Neural cell (in vitro differentiated cells): ENCODE results near the gene PDHB. TPM values are rescaled to one million over a fixed set of nuclear protein-coding genes. Genes with fewer than 3 reads are reported as not detected.

Experiments
- H2AFZ ChIP-seq: fragments of 200-600, 300-800 bp; sonication (generic), shearing (Covaris generic); 2 replicates; pipeline ENCODE4 v1.6.0; 2014; ENCODE audit warnings: low read depth, mild to moderate bottlenecking, antibody characterized with exemption, low read length, moderate library complexity
- H3F3A ChIP-seq: fragments of 200-600 bp; shearing (Covaris generic); 2 replicates; pipeline ENCODE4 v1.6.1; 2016; ENCODE audit warnings: mild to moderate bottlenecking, moderate library complexity, mixed read lengths, antibody characterized with exemption, low read length; ENCODE audit not compliant: insufficient read depth, poor library complexity, severe bottlenecking
- H3K27ac ChIP-seq: fragments of 200-600, 300-800 bp; sonication (generic), shearing (Covaris generic); 2 replicates; pipeline ENCODE4 v1.5.1; 2014; ENCODE audit warnings: mild to moderate bottlenecking, low read length, moderate library complexity
- H3K27me3 ChIP-seq: fragments of 300-800, 200-600 bp; sonication (generic), shearing (Covaris generic); 2 replicates; pipeline ENCODE4 v1.6.0; 2014; ENCODE audit warnings: mild to moderate bottlenecking, low read depth, low read length, moderate library complexity; ENCODE audit not compliant: insufficient read depth
- H3K36me3 ChIP-seq: fragments of 300-800, 200-600 bp; sonication (generic), shearing (Covaris generic); 2 replicates; pipeline ENCODE4 v1.5.1; 2014; ENCODE audit warnings: mild to moderate bottlenecking, antibody characterized with exemption, low read length, moderate library complexity; ENCODE audit not compliant: insufficient read depth
- H3K4me2 ChIP-seq: fragments of 300-800, 200-600 bp; sonication (generic), shearing (Covaris generic); 2 replicates; pipeline ENCODE4 v1.6.0; 2014; ENCODE audit warnings: mild to moderate bottlenecking, low read length
- H3K4me3 ChIP-seq: fragments of 300-800, 200-600 bp; sonication (generic), shearing (Covaris generic); 2 replicates; pipeline ENCODE4 v1.5.1; 2014; ENCODE audit warnings: mild to moderate bottlenecking, low read length, moderate library complexity
- H3K79me2 ChIP-seq: fragments of 200-600 bp; shearing (Covaris generic); replicated peaks from 2 replicates; pipeline ENCODE4 v1.6.0; 2014; ENCODE audit warnings: mild to moderate bottlenecking, low read length, moderate library complexity; ENCODE audit not compliant: insufficient read depth
- H3K9ac ChIP-seq: fragments of 300-800, 200-600 bp; sonication (generic), shearing (Covaris generic); 2 replicates; pipeline ENCODE4 v1.6.1; 2016; ENCODE audit warnings: mild to moderate bottlenecking, low read length, mixed read lengths
- H3K9me2 ChIP-seq: fragments of 200-600 bp; shearing (Covaris generic); 2 replicates; pipeline ENCODE4 v1.6.1; 2016; ENCODE audit warnings: mild to moderate bottlenecking, low read length, mixed read lengths; ENCODE audit not compliant: insufficient read depth
- H3K9me3 ChIP-seq: fragments of 200-600, 300-800 bp; sonication (generic), shearing (Covaris generic); 2 replicates; pipeline ENCODE4 v1.6.1; 2016; ENCODE audit warnings: mild to moderate bottlenecking, mixed run types, low read length, moderate library complexity, mixed read lengths
- H4K20me1 ChIP-seq: fragments of 200-600 bp; shearing (Covaris generic); 2 replicates; pipeline ENCODE4 v1.6.1; 2016; ENCODE audit warnings: mild to moderate bottlenecking, mixed run types; ENCODE audit not compliant: insufficient read depth
- CTCF ChIP-seq: fragments of 450-650 bp; IDR thresholded peaks from 2 replicates; pipeline ENCODE4 v1.5.1; 2014; ENCODE audit warnings: antibody characterized with exemption, mild to moderate bottlenecking, moderate library complexity; ENCODE audit not compliant: poor library complexity, severe bottlenecking
- EP300 ChIP-seq: fragments of 450-650 bp; conservative IDR thresholded peaks from 2 replicates; pipeline ENCODE4 v1.6.1; 2014; ENCODE audit warnings: antibody characterized with exemption, mild to moderate bottlenecking, moderate library complexity; ENCODE audit not compliant: poor library complexity, severe bottlenecking
- EZH2 ChIP-seq: fragments of 200-600, 300-800 bp; shearing (Covaris generic), sonication (generic); IDR thresholded peaks from 2 replicates; pipeline ENCODE4 v1.6.1; 2014; ENCODE audit warnings: antibody characterized with exemption, low read length, borderline replicate concordance, mild to moderate bottlenecking; ENCODE audit not compliant: insufficient read depth, poor library complexity, severe bottlenecking
- MXI1 ChIP-seq: fragments of 450-650 bp; conservative IDR thresholded peaks from 2 replicates; pipeline ENCODE4 v1.6.1; 2014; ENCODE audit warnings: antibody characterized with exemption, mild to moderate bottlenecking; ENCODE audit not compliant: poor library complexity, severe bottlenecking
- POLR2AphosphoS5 ChIP-seq: IDR thresholded peaks from 2 replicates; pipeline ENCODE4 v1.6.1; 2012
- RAD21 ChIP-seq: fragments of 450-650 bp; conservative IDR thresholded peaks from 2 replicates; pipeline ENCODE4 v1.6.1; 2014; ENCODE audit warnings: antibody characterized with exemption, mild to moderate bottlenecking, moderate library complexity
- REST ChIP-seq: IDR thresholded peaks from 2 replicates; pipeline ENCODE4 v1.6.1; 2012; ENCODE audit warnings: borderline replicate concordance
- SMC3 ChIP-seq: fragments of 450-650 bp; conservative IDR thresholded peaks from 2 replicates; pipeline ENCODE4 v1.6.1; 2014; ENCODE audit warnings: antibody characterized with exemption, mild to moderate bottlenecking, moderate library complexity; ENCODE audit not compliant: poor library complexity
- TAF1 ChIP-seq: IDR thresholded peaks from 2 replicates; pipeline ENCODE4 v1.6.1; 2012; ENCODE audit warnings: low read depth
- polyA plus RNA-seq: library from polyadenylated mRNA; depleted of rRNA; stranded (reverse); fragments of >200 nt; gene quantifications from 2 replicates; pipeline ENCODE4 v1.2.3, GENCODE V29; 2014

Gene PDHB
- polyA plus RNA-seq, 1 donor from 2014 or later = 154 TPM

GRCh38 chr3:58383904-58384303 lies 49.7 kb downstream of the PDHB start:
- Histone ChIP-seq H3K36me3 (no peaks in the 10 kb centered on the region), H2AFZ (no peak overlapping the region), H3K79me2 (no peaks in the 10 kb centered on the region), H3K9me3 (no peaks in the 10 kb centered on the region), H3K4me3 (no peak overlapping the region), H3F3A (no peaks in the 10 kb centered on the region), H3K9ac (no peak overlapping the region), H3K27me3 (no peaks in the 10 kb centered on the region), H3K27ac (no peak overlapping the region), H3K4me2 (no peak overlapping the region), H3K9me2 (no peaks in the 10 kb centered on the region), H4K20me1 (no peaks in the 10 kb centered on the region)
- TF ChIP-seq CTCF (no peak), TAF1 (no peak), EZH2 (no peak)

- Histone ChIP-seq H3K4me3 (no peak overlapping the region), H3K36me3 (no peaks in the 10 kb centered on the region), H3F3A (no peaks in the 10 kb centered on the region), H3K9me2 (no peaks in the 10 kb centered on the region), H3K79me2 (no peaks in the 10 kb centered on the region), H3K4me2 (no peak overlapping the region), H2AFZ (no peak overlapping the region), H3K27me3 (no peaks in the 10 kb centered on the region), H3K27ac (no peak overlapping the region), H3K9ac (no peak overlapping the region), H4K20me1 (no peaks in the 10 kb centered on the region), H3K9me3 (no peaks in the 10 kb centered on the region)
- TF ChIP-seq SMC3 = no peak
These were observed 50.2 kb downstream of the PDHB start for GRCh38 chr3:58383476-58383875.

GRCh38 chr3:58379351-58380073 lies 54.1 kb downstream of the PDHB start:
- H3K27me3 ChIP-seq = no peaks in the 10 kb centered on the region
- no peak overlapping the region for H2AFZ ChIP-seq
- TF ChIP-seq SMC3 (no peak), MXI1 (no peak), RAD21 (no peak), EP300 (no peak), POLR2AphosphoS5 (no peak), EZH2 (no peak), TAF1 (no peak), CTCF (no peak), REST (no peak)
- H3K9me3 ChIP-seq = no peaks in the 10 kb centered on the region
- no peak overlapping the region for H3K27ac ChIP-seq
- no peaks in the 10 kb centered on the region for H3F3A ChIP-seq
- H3K9me2 ChIP-seq = no peaks in the 10 kb centered on the region
- no peak overlapping the region for H3K4me3 ChIP-seq
- H4K20me1 ChIP-seq = no peaks in the 10 kb centered on the region
- H3K9ac ChIP-seq = no peak overlapping the region
- H3K4me2 ChIP-seq = no peak overlapping the region
- no peaks in the 10 kb centered on the region for H3K36me3 ChIP-seq
- H3K79me2 ChIP-seq = no peaks in the 10 kb centered on the region
